HepG2 (cell line): ENCODE measurements around the gene CPLX1. TPM values are rescaled to one million over a fixed set of nuclear protein-coding genes. Genes with fewer than 3 reads are reported as not detected.

Experiments
- ATAC-seq: fragments of 200-7000 bp; cut with Tn5 transposase; 3 replicates; pipeline ENCODE4 v1.9.1; 2020; ENCODE audit warnings: mild to moderate bottlenecking, moderate library complexity
- BruUV-seq: library from RNA; stranded (reverse); fragments of 400-500 nt; replicated peaks from 2 replicates; lab custom pipeline; 2021; lab: Mats Ljungman, UMichigan
- CTCF ChIA-PET: fragments of 300-600 bp; formaldehyde crosslinking; extraction: SDS; loops from one replicate; lab custom pipeline; 2021; ENCODE audit warnings: low total read pairs, inconsistent platforms, low intra/inter-chr PET ratio; lab: Yijun Ruan, JAX
- POLR2A ChIA-PET: fragments of 350-600 bp; sonication (Branson Sonifier 250); formaldehyde crosslinking; loops from one replicate; lab custom pipeline; 2020; ENCODE audit warnings: antibody characterized with exemption, inconsistent platforms; lab: Yijun Ruan, JAX
- DNase-seq: peaks from one replicate; pipeline ENCODE4 v3.0.0-alpha.2; 2015; ENCODE audit warnings: low spot score
- FAIRE-seq: peaks from 3 replicates; lab custom pipeline; 2011; peaks lifted over from hg19 to GRCh38; lab: Jason Lieb, UNC
- H2AFZ ChIP-seq: one replicate; pipeline ENCODE4 v1.6.1; 2011; ENCODE audit warnings: low read length, inconsistent platforms
- H3K27ac ChIP-seq: fragments of 300-600 bp; 3 replicates; pipeline ENCODE4 v1.8.0; 2011; ENCODE audit warnings: mixed run types, mild to moderate bottlenecking, mixed read lengths, low read length, inconsistent platforms; ENCODE audit not compliant: insufficient read depth; ENCODE audit errors: extremely low read length
- H3K27me3 ChIP-seq, 2 experiments: fragments of 200-600 bp in 1 of 2; 2 replicates in 1 of 2; 3 replicates in 1 of 2; pipeline versions ENCODE4 v1.6.0 to v1.8.0; 2011; ENCODE audit warnings: low read length in 2 of 2, mild to moderate bottlenecking in 2 of 2, moderate library complexity in 2 of 2, inconsistent platforms in 1 of 2; ENCODE audit not compliant: insufficient read depth in 2 of 2, control insufficient read depth in 1 of 2
- H3K36me3 ChIP-seq, 2 experiments: fragments of 200-600 bp in 1 of 2; replicated peaks in 1 of 2; 2 replicates in 1 of 2; 3 replicates in 1 of 2; pipeline versions ENCODE4 v1.5.1 to v1.8.0; 2011; ENCODE audit warnings: low read length in 2 of 2, inconsistent platforms in 1 of 2; ENCODE audit not compliant: insufficient read depth in 2 of 2, control insufficient read depth in 1 of 2
- H3K4me1 ChIP-seq: 2 replicates; pipeline ENCODE4 v1.5.1; 2012; ENCODE audit warnings: low read length, inconsistent platforms; ENCODE audit not compliant: insufficient read depth
- H3K4me2 ChIP-seq: 2 replicates; pipeline ENCODE4 v1.6.0; 2011; ENCODE audit warnings: low read depth, low read length, inconsistent platforms
- H3K4me3 ChIP-seq, 3 experiments: fragments of 200-600 bp in 1 of 3; sonication (generic), shearing (Covaris generic) in 1 of 3; replicated peaks in 1 of 3; 2 replicates each; pipeline ENCODE4 v1.5.1; 2011 to 2016; ENCODE audit warnings: low read length in 3 of 3, inconsistent platforms in 2 of 3, low read depth in 2 of 3, mild to moderate bottlenecking in 2 of 3, control low read depth in 1 of 3, mixed read lengths in 1 of 3; ENCODE audit not compliant: insufficient read depth in 1 of 3
- H3K79me2 ChIP-seq: one replicate; pipeline ENCODE4 v1.6.1; 2011; ENCODE audit warnings: low read length, inconsistent platforms; ENCODE audit not compliant: insufficient read depth
- H3K9ac ChIP-seq: 2 replicates; pipeline ENCODE4 v1.6.0; 2011; ENCODE audit warnings: mild to moderate bottlenecking, low read depth, low read length, inconsistent platforms; ENCODE audit not compliant: insufficient read depth
- H3K9me3 ChIP-seq: 2 replicates; pipeline ENCODE4 v1.5.1; 2012; ENCODE audit warnings: mild to moderate bottlenecking, low read length
- H4K20me1 ChIP-seq: 2 replicates; pipeline ENCODE4 v1.6.0; 2011; ENCODE audit warnings: inconsistent platforms, mild to moderate bottlenecking, low read length, moderate library complexity; ENCODE audit not compliant: insufficient read depth
- ATF7-NPFF ChIP-seq: sonication (generic); formaldehyde crosslinking; IDR thresholded peaks from 2 replicates; pipeline ENCODE4 v1.8.1; 2023; ENCODE audit warnings: mild to moderate bottlenecking, low read depth, missing genetic modification reagents, moderate library complexity
- ETV6 ChIP-seq: sonication (generic); formaldehyde crosslinking; conservative IDR thresholded peaks from 2 replicates; pipeline ENCODE4 v1.4.0; 2020; ENCODE audit warnings: missing genetic modification reagents
- KLF12 ChIP-seq: sonication (generic); formaldehyde crosslinking; IDR thresholded peaks from 2 replicates; pipeline ENCODE4 v1.4.0; 2020; ENCODE audit warnings: missing genetic modification reagents, borderline replicate concordance
- MED13 ChIP-seq: sonication (generic); formaldehyde crosslinking; IDR thresholded peaks from 2 replicates; pipeline ENCODE4 v1.5.0; 2020; ENCODE audit warnings: missing genetic modification reagents
- MXI1 ChIP-seq: IDR thresholded peaks from 3 replicates; pipeline ENCODE4 v1.6.1; 2012; ENCODE audit warnings: low read depth, low read length, inconsistent platforms, borderline replicate concordance
- REXO4 ChIP-seq: sonication (generic); formaldehyde crosslinking; IDR thresholded peaks from 2 replicates; pipeline ENCODE4 v1.8.0; 2022; ENCODE audit warnings: missing genetic modification reagents, mild to moderate bottlenecking, borderline replicate concordance
- SNRNP70 ChIP-seq: fragments of 200-400 bp; formaldehyde crosslinking; IDR thresholded peaks from 2 replicates; pipeline ENCODE4 v1.6.1; 2017; ENCODE audit warnings: mild to moderate bottlenecking, low read depth, low read length, moderate library complexity
- TCF12 ChIP-seq, 2 experiments: fragments of 450-650 bp in 1 of 2; sonication (generic) in 1 of 2; formaldehyde crosslinking in 1 of 2; IDR thresholded peaks; 2 replicates each; pipeline versions ENCODE4 v1.6.1 to v1.8.0; 2017 to 2022; ENCODE audit warnings: antibody characterized with exemption in 1 of 2, mild to moderate bottlenecking in 1 of 2, missing genetic modification reagents in 1 of 2, moderate library complexity in 1 of 2
- ZNF143 ChIP-seq: sonication (generic); formaldehyde crosslinking; IDR thresholded peaks from 2 replicates; pipeline ENCODE4 v1.4.0; 2020; ENCODE audit warnings: missing genetic modification reagents
- ZNF331 ChIP-seq: sonication (generic); formaldehyde crosslinking; IDR thresholded peaks from 2 replicates; pipeline ENCODE4 v1.4.0; 2020; ENCODE audit warnings: missing genetic modification reagents
- ZNF781 ChIP-seq: sonication (generic); formaldehyde crosslinking; IDR thresholded peaks from 2 replicates; pipeline ENCODE4 v1.5.1; 2020; ENCODE audit warnings: borderline replicate concordance, mild to moderate bottlenecking, missing genetic modification reagents; ENCODE audit errors: not compliant biosample characterization
- whole genome bisulfite sequencing: methylation state at CpG from one replicate; pipeline ENCODE4 v1.1.6; 2017; ENCODE audit warnings: low lambda C conversion rate; 5-methylcytosine and 5-hydroxymethylcytosine counted together
- in situ Hi-C: cut with HindIII; loops from 2 replicates; pipeline ENCODE4 v1.10.0; 2017; ENCODE audit warnings: low pct_unique_long_range_greater_than_20kb; ENCODE audit not compliant: extremely low pct_ligation_motif_present
- intact Hi-C: fragments of 100-400 bp; cut with micrococcal nuclease; formaldehyde crosslinking; loops from one replicate; pipeline ENCODE4 v1.10.0; 2022; ENCODE audit not compliant: unreplicated experiment
- polyA plus RNA-seq, 8 experiments: library from polyadenylated mRNA; depleted of rRNA in 3 of 8; stranded (reverse) in 7 of 8; unstranded in 1 of 8; fragments of >200 nt; fragmentation: Illumina TruSeq in 4 of 8; extraction: Trizol in 4 of 8; gene quantifications; 2 replicates each; pipeline versions ENCODE4 v1.2.1 to v1.2.3, GENCODE V29; 2011 to 2016; ENCODE audit warnings: low read depth in 4 of 8, missing spikeins in 1 of 8, mixed read lengths in 1 of 8; ENCODE audit not compliant: insufficient read depth in 1 of 8
- total RNA-seq, 5 experiments: library from RNA; depleted of rRNA; stranded (reverse); fragments of >200 nt; fragmentation: Illumina TruSeq; extraction: Trizol; gene quantifications; 2 replicates each; pipeline ENCODE4 v1.2.3, GENCODE V29; 2016; ENCODE audit warnings: low read depth in 1 of 5
- TF ChIP-seq, protein P1 (sequence below): sonication (generic); IDR thresholded peaks from 2 replicates; pipeline ENCODE4 v1.6.1; 2016; ENCODE audit warnings: low read depth, borderline replicate concordance
- TF ChIP-seq, protein P2 (sequence below): sonication (generic); formaldehyde crosslinking; IDR thresholded peaks from 2 replicates; pipeline ENCODE4 v1.4.0; 2020; ENCODE audit warnings: missing genetic modification reagents
- TF ChIP-seq, protein P3 (sequence below): sonication (generic); formaldehyde crosslinking; IDR thresholded peaks from 2 replicates; pipeline ENCODE4 v1.4.0; 2020; ENCODE audit warnings: missing genetic modification reagents

The CPLX1 gene
- total and polyA plus RNA-seq, 2 of the 13 experiments (the other 11 are each of a cell fraction or from before 2014, with no cell fraction given): 0.18 TPM

DNA sequence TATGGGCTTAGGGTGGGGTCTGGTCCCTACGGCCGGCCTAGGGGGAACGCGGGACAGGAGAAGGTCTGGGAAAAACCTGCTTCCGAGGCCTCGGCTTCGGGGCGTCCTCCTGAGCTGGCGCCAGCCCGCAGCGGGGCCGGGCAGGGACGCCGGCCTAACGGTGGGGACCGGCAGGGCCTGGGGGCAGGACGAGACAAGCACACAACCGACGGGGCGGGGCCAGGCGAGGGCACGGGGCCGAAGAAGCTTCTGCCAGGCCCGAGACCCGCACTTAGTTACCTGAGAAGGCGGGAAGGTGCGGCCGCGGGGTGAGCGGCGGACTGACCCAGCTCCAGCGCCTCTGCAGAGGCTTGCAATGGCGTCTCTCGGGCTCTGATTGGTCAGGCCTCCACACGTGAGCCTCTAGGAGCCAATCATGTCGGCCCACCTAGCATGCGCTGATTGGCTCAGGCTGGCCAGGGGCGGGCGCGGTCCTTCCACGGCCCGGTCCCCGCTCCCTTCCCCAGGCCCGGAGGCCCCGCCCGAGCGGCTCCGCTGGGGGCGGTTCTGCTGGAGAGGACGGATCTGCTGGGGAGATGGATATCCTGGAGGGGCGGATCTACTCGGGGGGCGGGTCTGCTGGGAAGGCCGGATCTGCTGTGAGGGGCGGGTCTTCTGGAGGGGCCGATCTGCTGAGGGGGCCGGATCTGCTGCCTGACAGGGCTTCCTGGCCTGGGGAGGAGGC, 44.3 kb downstream of the CPLX1 start:
- CTCF ChIA-PET: no interaction called here
- DNase-seq (peak; percentile 97), FAIRE-seq (peak; percentile 93), ATAC-seq (peak; percentile 92)
- intact Hi-C loops: loop anchor here (5.0 kb wide), 1 partner anchor 151 kb away; the partner anchor contains the start of genes GAK and TMEM175
- peak overlapping the region; percentile 96 for H3K4me2 ChIP-seq
- in situ Hi-C loops: no loop called here
- peak overlapping the region; percentile 98 for H3K9ac ChIP-seq
- no peaks in the 10 kb centered on the region; a peak in 1 of 5 replicates for H3K27me3 ChIP-seq
- no peaks in the 10 kb centered on the region for H3K9me3 ChIP-seq
- peaks cover 33% of the 10 kb centered on the region for H4K20me1 ChIP-seq
- peaks cover 41% of the 10 kb centered on the region for H3K79me2 ChIP-seq
- no peak overlapping the region for H2AFZ ChIP-seq
- peaks cover 2 to 21% of the 10 kb centered on the region in 2 experiments; a peak in 3 of 5 replicates for H3K36me3 ChIP-seq
- no CpG with 5 or more reads among the region's 57 CpGs for whole genome bisulfite sequencing
- H3K4me1 ChIP-seq: peaks cover 59% of the 10 kb centered on the region
- peak overlapping the region; percentile 87 to 99 (median 94) for H3K4me3 ChIP-seq
- no TSS peak for BruUV-seq
- POLR2A ChIA-PET: interaction anchor here (0.6 to 3.7 kb wide), 19 partner anchors 8 to 308 kb away, joined by 3 to 27 read pairs (median 4); partner anchors contain the start of genes GAK, IDUA, PCGF3 and TMEM175
- peak overlapping the region; percentile 94 for H3K27ac ChIP-seq
- TF ChIP-seq, protein P1, sequence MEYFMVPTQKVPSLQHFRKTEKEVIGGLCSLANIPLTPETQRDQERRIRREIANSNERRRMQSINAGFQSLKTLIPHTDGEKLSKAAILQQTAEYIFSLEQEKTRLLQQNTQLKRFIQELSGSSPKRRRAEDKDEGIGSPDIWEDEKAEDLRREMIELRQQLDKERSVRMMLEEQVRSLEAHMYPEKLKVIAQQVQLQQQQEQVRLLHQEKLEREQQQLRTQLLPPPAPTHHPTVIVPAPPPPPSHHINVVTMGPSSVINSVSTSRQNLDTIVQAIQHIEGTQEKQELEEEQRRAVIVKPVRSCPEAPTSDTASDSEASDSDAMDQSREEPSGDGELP: no peak
- peak; percentile 48; the same call in 1 of the 3 replicates for TF ChIP-seq MXI1
- no peak for TF ChIP-seq TCF12 (IDR thresholded peaks at IDR 0.05)
- TF ChIP-seq TCF12 (CRISPR knock-in tag; IDR thresholded peaks at IDR 0.05): peak; percentile 73; the same call in 1 of the 2 replicates
- TF ChIP-seq, protein P2, sequence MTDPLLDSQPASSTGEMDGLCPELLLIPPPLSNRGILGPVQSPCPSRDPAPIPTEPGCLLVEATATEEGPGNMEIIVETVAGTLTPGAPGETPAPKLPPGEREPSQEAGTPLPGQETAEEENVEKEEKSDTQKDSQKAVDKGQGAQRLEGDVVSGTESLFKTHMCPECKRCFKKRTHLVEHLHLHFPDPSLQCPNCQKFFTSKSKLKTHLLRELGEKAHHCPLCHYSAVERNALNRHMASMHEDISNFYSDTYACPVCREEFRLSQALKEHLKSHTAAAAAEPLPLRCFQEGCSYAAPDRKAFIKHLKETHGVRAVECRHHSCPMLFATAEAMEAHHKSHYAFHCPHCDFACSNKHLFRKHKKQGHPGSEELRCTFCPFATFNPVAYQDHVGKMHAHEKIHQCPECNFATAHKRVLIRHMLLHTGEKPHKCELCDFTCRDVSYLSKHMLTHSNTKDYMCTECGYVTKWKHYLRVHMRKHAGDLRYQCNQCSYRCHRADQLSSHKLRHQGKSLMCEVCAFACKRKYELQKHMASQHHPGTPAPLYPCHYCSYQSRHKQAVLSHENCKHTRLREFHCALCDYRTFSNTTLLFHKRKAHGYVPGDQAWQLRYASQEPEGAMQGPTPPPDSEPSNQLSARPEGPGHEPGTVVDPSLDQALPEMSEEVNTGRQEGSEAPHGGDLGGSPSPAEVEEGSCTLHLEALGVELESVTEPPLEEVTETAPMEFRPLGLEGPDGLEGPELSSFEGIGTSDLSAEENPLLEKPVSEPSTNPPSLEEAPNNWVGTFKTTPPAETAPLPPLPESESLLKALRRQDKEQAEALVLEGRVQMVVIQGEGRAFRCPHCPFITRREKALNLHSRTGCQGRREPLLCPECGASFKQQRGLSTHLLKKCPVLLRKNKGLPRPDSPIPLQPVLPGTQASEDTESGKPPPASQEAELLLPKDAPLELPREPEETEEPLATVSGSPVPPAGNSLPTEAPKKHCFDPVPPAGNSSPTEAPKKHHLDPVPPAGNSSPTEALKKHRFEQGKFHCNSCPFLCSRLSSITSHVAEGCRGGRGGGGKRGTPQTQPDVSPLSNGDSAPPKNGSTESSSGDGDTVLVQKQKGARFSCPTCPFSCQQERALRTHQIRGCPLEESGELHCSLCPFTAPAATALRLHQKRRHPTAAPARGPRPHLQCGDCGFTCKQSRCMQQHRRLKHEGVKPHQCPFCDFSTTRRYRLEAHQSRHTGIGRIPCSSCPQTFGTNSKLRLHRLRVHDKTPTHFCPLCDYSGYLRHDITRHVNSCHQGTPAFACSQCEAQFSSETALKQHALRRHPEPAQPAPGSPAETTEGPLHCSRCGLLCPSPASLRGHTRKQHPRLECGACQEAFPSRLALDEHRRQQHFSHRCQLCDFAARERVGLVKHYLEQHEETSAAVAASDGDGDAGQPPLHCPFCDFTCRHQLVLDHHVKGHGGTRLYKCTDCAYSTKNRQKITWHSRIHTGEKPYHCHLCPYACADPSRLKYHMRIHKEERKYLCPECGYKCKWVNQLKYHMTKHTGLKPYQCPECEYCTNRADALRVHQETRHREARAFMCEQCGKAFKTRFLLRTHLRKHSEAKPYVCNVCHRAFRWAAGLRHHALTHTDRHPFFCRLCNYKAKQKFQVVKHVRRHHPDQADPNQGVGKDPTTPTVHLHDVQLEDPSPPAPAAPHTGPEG: no peak
- no peak; the same call in 1 of the 2 replicates for TF ChIP-seq MED13 (CRISPR knock-in tag)
- no peak for TF ChIP-seq SNRNP70
- TF ChIP-seq KLF12 (CRISPR knock-in tag): peak; percentile 24; the same call in 1 of the 2 replicates
- no peak for TF ChIP-seq ZNF331 (CRISPR knock-in tag)
- no peak; the same call in 1 of the 2 replicates for TF ChIP-seq ETV6 (CRISPR knock-in tag)
- no peak for TF ChIP-seq ATF7-NPFF
- peak; percentile 29 for TF ChIP-seq ZNF781 (CRISPR knock-in tag)
- peak; percentile 75; the same call in 1 of the 2 replicates for TF ChIP-seq REXO4 (CRISPR knock-in tag)
- TF ChIP-seq ZNF143 (CRISPR knock-in tag): no peak
- TF ChIP-seq, protein P3, sequence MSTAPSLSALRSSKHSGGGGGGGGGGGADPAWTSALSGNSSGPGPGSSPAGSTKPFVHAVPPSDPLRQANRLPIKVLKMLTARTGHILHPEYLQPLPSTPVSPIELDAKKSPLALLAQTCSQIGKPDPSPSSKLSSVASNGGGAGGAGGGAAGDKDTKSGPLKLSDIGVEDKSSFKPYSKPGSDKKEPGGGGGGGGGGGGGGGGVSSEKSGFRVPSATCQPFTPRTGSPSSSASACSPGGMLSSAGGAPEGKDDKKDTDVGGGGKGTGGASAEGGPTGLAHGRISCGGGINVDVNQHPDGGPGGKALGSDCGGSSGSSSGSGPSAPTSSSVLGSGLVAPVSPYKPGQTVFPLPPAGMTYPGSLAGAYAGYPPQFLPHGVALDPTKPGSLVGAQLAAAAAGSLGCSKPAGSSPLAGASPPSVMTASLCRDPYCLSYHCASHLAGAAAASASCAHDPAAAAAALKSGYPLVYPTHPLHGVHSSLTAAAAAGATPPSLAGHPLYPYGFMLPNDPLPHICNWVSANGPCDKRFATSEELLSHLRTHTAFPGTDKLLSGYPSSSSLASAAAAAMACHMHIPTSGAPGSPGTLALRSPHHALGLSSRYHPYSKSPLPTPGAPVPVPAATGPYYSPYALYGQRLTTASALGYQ (CRISPR knock-in tag): no peak
